IMR-90 (cell line): Measurements from ENCODE around the gene PCNP. TPM values are rescaled to one million over a fixed set of nuclear protein-coding genes. Genes with fewer than 3 reads are reported as not detected.

Experiments used
- ATAC-seq: fragments of 200-7000 bp; cut with Tn5 transposase; 2 replicates; pipeline ENCODE4 v1.9.1; 2020; ENCODE audit warnings: low read depth, mild to moderate bottlenecking, moderate library complexity
- BruUV-seq: library from RNA; stranded (reverse); fragments of 400-500 nt; replicated peaks from 2 replicates; lab custom pipeline; 2021; lab: Mats Ljungman, UMichigan
- CTCF ChIA-PET: fragments of 300-600 bp; formaldehyde crosslinking; extraction: SDS; loops from one replicate; lab custom pipeline; 2021; ENCODE audit warnings: antibody characterized with exemption; lab: Yijun Ruan, JAX
- POLR2A ChIA-PET: fragments of 300-600 bp; sonication (Branson Sonifier 250); formaldehyde crosslinking; loops from one replicate; lab custom pipeline; 2022; ENCODE audit warnings: antibody characterized with exemption; ENCODE audit not compliant: unreplicated experiment; lab: Charles Lee
- DNase-seq: peaks from one replicate; pipeline ENCODE4 v3.0.0; 2013
- H2AFZ ChIP-seq: replicated peaks from 2 replicates; pipeline ENCODE3; 2013; ENCODE audit warnings: low read length, mild to moderate bottlenecking; ENCODE audit not compliant: poor library complexity
- H2AK5ac ChIP-seq: 2 replicates; pipeline ENCODE4 v1.6.1; 2013; ENCODE audit warnings: low read depth, low read length, inconsistent platforms
- H2AK9ac ChIP-seq: replicated peaks from 2 replicates; pipeline ENCODE3; 2013; ENCODE audit warnings: mild to moderate bottlenecking, low read depth, low read length, moderate library complexity; ENCODE audit not compliant: poor library complexity
- H2BK120ac ChIP-seq: 2 replicates; pipeline ENCODE4 v1.6.1; 2013; ENCODE audit warnings: low read depth, low read length, inconsistent platforms
- H2BK15ac ChIP-seq: 3 replicates; pipeline ENCODE4 v1.6.1; 2013; ENCODE audit warnings: low read depth, low read length, inconsistent platforms
- H2BK20ac ChIP-seq: 2 replicates; pipeline ENCODE4 v1.6.1; 2013; ENCODE audit warnings: low read depth, mild to moderate bottlenecking, inconsistent platforms, low read length, moderate library complexity
- H2BK5ac ChIP-seq: 2 replicates; pipeline ENCODE4 v1.6.1; 2013; ENCODE audit warnings: mild to moderate bottlenecking, low read depth, low read length, inconsistent platforms; ENCODE audit not compliant: poor library complexity, severe bottlenecking
- H3K14ac ChIP-seq: replicated peaks from 2 replicates; pipeline ENCODE4 v1.6.1; 2013; ENCODE audit warnings: low read depth, low read length, inconsistent platforms
- H3K18ac ChIP-seq: 2 replicates; pipeline ENCODE4 v1.6.1; 2013; ENCODE audit warnings: low read depth, low read length, control low read depth
- H3K23ac ChIP-seq: 2 replicates; pipeline ENCODE4 v1.6.1; 2013; ENCODE audit warnings: low read depth, low read length, inconsistent platforms
- H3K27ac ChIP-seq: 2 replicates; pipeline ENCODE4 v1.5.1; 2013; ENCODE audit warnings: mild to moderate bottlenecking, control low read depth, low read length; ENCODE audit not compliant: insufficient read depth
- H3K27me3 ChIP-seq: 2 replicates; pipeline ENCODE4 v1.6.1; 2013; ENCODE audit warnings: low read length; ENCODE audit not compliant: control insufficient read depth, insufficient read depth
- H3K36me3 ChIP-seq: 2 replicates; pipeline ENCODE4 v1.6.1; 2013; ENCODE audit warnings: low read length, mixed read lengths; ENCODE audit not compliant: control insufficient read depth, insufficient read depth
- H3K4ac ChIP-seq: 2 replicates; pipeline ENCODE4 v1.6.1; 2013; ENCODE audit warnings: low read depth, low read length, inconsistent platforms
- H3K4me1 ChIP-seq: 2 replicates; pipeline ENCODE4 v1.6.1; 2013; ENCODE audit warnings: low read length, mixed read lengths; ENCODE audit not compliant: control insufficient read depth, insufficient read depth
- H3K4me2 ChIP-seq: 2 replicates; pipeline ENCODE4 v1.6.1; 2013; ENCODE audit warnings: low read depth, mild to moderate bottlenecking, control low read depth, low read length, moderate library complexity
- H3K4me3 ChIP-seq: 2 replicates; pipeline ENCODE4 v1.5.1; 2013; ENCODE audit warnings: low read depth, mild to moderate bottlenecking, control low read depth, low read length, moderate library complexity; ENCODE audit not compliant: insufficient read depth
- H3K56ac ChIP-seq: 2 replicates; pipeline ENCODE4 v1.6.1; 2013; ENCODE audit warnings: low read length, inconsistent platforms; ENCODE audit not compliant: insufficient read depth; ENCODE audit errors: extremely low read depth
- H3K79me1 ChIP-seq, 2 experiments: 2 replicates each; pipeline ENCODE4 v1.6.1; 2013; ENCODE audit warnings: low read length in 2 of 2, inconsistent platforms in 1 of 2, low read depth in 1 of 2
- H3K9ac ChIP-seq: 2 replicates; pipeline ENCODE4 v1.6.1; 2013; ENCODE audit warnings: low read depth, low read length, control low read depth
- H3K9me1 ChIP-seq: 2 replicates; pipeline ENCODE4 v1.6.1; 2013; ENCODE audit warnings: low read length, inconsistent platforms; ENCODE audit not compliant: insufficient read depth
- H3K9me3 ChIP-seq: 2 replicates; pipeline ENCODE4 v1.6.1; 2013; ENCODE audit warnings: low read length; ENCODE audit not compliant: control insufficient read depth, insufficient read depth
- H4K20me1 ChIP-seq: 2 replicates; pipeline ENCODE4 v1.6.1; 2013; ENCODE audit warnings: low read length, inconsistent platforms; ENCODE audit not compliant: insufficient read depth
- H4K5ac ChIP-seq: 2 replicates; pipeline ENCODE4 v1.6.1; 2013; ENCODE audit warnings: mild to moderate bottlenecking, low read depth, low read length, control low read depth
- H4K8ac ChIP-seq, 2 experiments: 2 replicates each; pipeline ENCODE4 v1.6.1; 2013; ENCODE audit warnings: low read depth in 2 of 2, low read length in 2 of 2, control low read depth in 1 of 2, inconsistent platforms in 1 of 2
- H4K91ac ChIP-seq: 2 replicates; pipeline ENCODE4 v1.6.1; 2013; ENCODE audit warnings: low read depth, low read length, inconsistent platforms; ENCODE audit not compliant: insufficient read depth
- BHLHE40 ChIP-seq: fragments of 150-350 bp; IDR thresholded peaks from 2 replicates; pipeline ENCODE4 v1.6.1; 2016; ENCODE audit warnings: mild to moderate bottlenecking, low read depth, low read length
- CHD1 ChIP-seq: IDR thresholded peaks from 2 replicates; pipeline ENCODE4 v1.6.1; 2012; ENCODE audit warnings: low read depth, low read length, improper control_type of control experiment
- FOS ChIP-seq: fragments of 150-350 bp; IDR thresholded peaks from 2 replicates; pipeline ENCODE4 v1.6.1; 2016; ENCODE audit warnings: low read depth, low read length
- MXI1 ChIP-seq: IDR thresholded peaks from 2 replicates; pipeline ENCODE4 v1.6.1; 2012; ENCODE audit warnings: low read depth, mild to moderate bottlenecking, low read length, moderate library complexity, borderline replicate concordance
- NFE2L2 ChIP-seq: fragments of 150-350 bp; IDR thresholded peaks from 2 replicates; pipeline ENCODE4 v1.6.1; 2016; ENCODE audit warnings: low read depth, mild to moderate bottlenecking, low read length
- RFX5 ChIP-seq: IDR thresholded peaks from 2 replicates; pipeline ENCODE4 v1.8.0; 2012; ENCODE audit warnings: low read depth, mild to moderate bottlenecking, low read length, moderate library complexity
- WGBS, 2 experiments: methylation state at CpG; one replicate each; pipeline versions ENCODE4 v1.1.5 to v1.1.7; 2013; ENCODE audit warnings: missing lambda C conversion rate in 2 of 2; ENCODE audit not compliant: insufficient read length in 1 of 2; ENCODE audit errors: extremely low coverage in 2 of 2; 5-methylcytosine and 5-hydroxymethylcytosine counted together
- dilution Hi-C: fragments of 300-500 bp; cut with HindIII; formaldehyde crosslinking; loops from one replicate; pipeline ENCODE4 v1.14.3; 2018; ENCODE audit warnings: low sequenced_read_pairs; ENCODE audit not compliant: unreplicated experiment
- in situ Hi-C: fragments of 300-500 bp; cut with MboI; formaldehyde crosslinking; loops from 3 replicates; pipeline ENCODE4 v1.14.3; 2019; ENCODE audit warnings: low sequenced_read_pairs, inconsistent platforms, mixed read lengths
- intact Hi-C: fragments of 100-400 bp; cut with micrococcal nuclease; formaldehyde crosslinking; loops from 2 replicates; pipeline ENCODE4 v1.10.0; 2022
- polyA plus RNA-seq, 3 experiments: library from polyadenylated mRNA; depleted of rRNA; stranded (reverse); fragments of >200 nt; gene quantifications; 2 replicates each; pipeline ENCODE4 v1.2.3, GENCODE V29; 2012; ENCODE audit warnings: low replicate concordance in 1 of 3
- total RNA-seq: library from RNA; depleted of rRNA; stranded (reverse); fragments of >200 nt; gene quantifications from 2 replicates; pipeline ENCODE4 v1.2.3, GENCODE V29; 2012

The PCNP gene
- total and polyA plus RNA-seq, 2 of the 4 experiments (the other 2 are of a cell fraction) = 34.6 to 53.2 TPM

DNA sequence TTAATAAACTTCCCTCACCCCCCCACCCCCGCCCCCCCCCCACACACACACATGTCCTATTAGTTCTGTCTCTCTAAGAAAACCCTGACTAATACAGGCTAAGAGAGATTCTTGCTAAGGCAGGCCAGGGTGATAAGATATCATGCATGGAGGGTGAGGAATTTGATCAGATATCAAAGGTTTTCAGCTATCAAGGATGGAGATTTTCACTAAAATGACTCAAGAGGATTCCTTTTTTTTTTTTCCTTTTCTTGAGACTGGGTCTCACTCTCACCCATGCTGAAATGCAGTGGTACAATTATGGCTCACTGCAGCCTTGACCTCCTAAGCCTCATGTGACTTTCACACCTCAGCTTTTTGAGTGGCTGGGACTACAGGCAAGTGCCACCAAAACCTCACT lies 46.1 kb upstream of the PCNP start:
- ATAC-seq (no peak), DNase-seq (no peak)
- H3K27ac ChIP-seq = no peak overlapping the region
- no peaks in the 10 kb centered on the region for H3K9me1 ChIP-seq
- H4K91ac ChIP-seq = no peak overlapping the region
- ChIA-PET CTCF (no interaction called here), POLR2A (interaction anchor here (0.6 kb wide), 1 partner anchor 9 kb away, joined by 3 read pairs; no protein-coding TSS in a partner anchor)
- no peak overlapping the region for H2BK5ac ChIP-seq
- H3K36me3 ChIP-seq = no peaks in the 10 kb centered on the region
- H2BK120ac ChIP-seq = no peak overlapping the region
- no TSS peak for BruUV-seq
- H3K14ac ChIP-seq = no peak overlapping the region
- H3K4me1 ChIP-seq = no peaks in the 10 kb centered on the region
- H3K9me3 ChIP-seq = no peaks in the 10 kb centered on the region
- H3K9ac ChIP-seq = no peak overlapping the region
- WGBS, 2 experiments = no CpG with 5 or more reads among the region's 1 CpG
- no peak overlapping the region for H3K4me2 ChIP-seq
- no peak overlapping the region for H3K4ac ChIP-seq
- H4K8ac ChIP-seq = no peak overlapping the region
- no peaks in the 10 kb centered on the region for H3K79me1 ChIP-seq
- intact Hi-C loops = no loop called here
- no peak overlapping the region for H3K4me3 ChIP-seq
- no peak overlapping the region for H2AK5ac ChIP-seq
- H3K23ac ChIP-seq = no peak overlapping the region
- no peak overlapping the region for H3K56ac ChIP-seq
- H2BK20ac ChIP-seq = no peak overlapping the region
- H4K5ac ChIP-seq = no peak overlapping the region
- H3K18ac ChIP-seq = no peak overlapping the region
- no peak for TF ChIP-seq NFE2L2
- no peak for TF ChIP-seq BHLHE40
- TF ChIP-seq RFX5 = no peak
- no peak for TF ChIP-seq FOS
- no peak for TF ChIP-seq CHD1
- no peak for TF ChIP-seq MXI1
- in situ Hi-C loops = no loop called here
- H2BK15ac ChIP-seq = no peak overlapping the region
- H4K20me1 ChIP-seq = no peaks in the 10 kb centered on the region
- peaks cover 2% of the 10 kb centered on the region; the same call in 1 of the 2 replicates for H3K27me3 ChIP-seq
- dilution Hi-C loops = no loop called here
- H2AK9ac ChIP-seq = no peak overlapping the region
- H2AFZ ChIP-seq = no peak overlapping the region
